Activated naive CD4-positive, alpha-beta T cell treated with anti-CD3 and anti-CD28 coated beads, Interleukin-2, amount 50 U/mL, for 72 hours (primary cell): ENCODE measurements around the gene SIGLEC5. TPM values are rescaled to one million over a fixed set of nuclear protein-coding genes. Genes with fewer than 3 reads are reported as not detected.

Experiments
- ATAC-seq, 2 donors: fragments of 150-1000 bp; cut with Tn5 transposase; 2 replicates each; pipeline ENCODE4 v1.10.0; 2021; ENCODE audit warnings: mild to moderate bottlenecking in 2 of 2, moderate library complexity in 2 of 2
- DNase-seq, 2 donors: peaks; one replicate each; pipeline ENCODE4 v3.0.0; 2021 to 2022; ENCODE audit warnings: low spot score in 2 of 2
- H3K27ac Mint-ChIP-seq, 2 donors: one replicate each; pipeline ENCODE4 v1.8.0; 2022; ENCODE audit warnings: mild to moderate bottlenecking in 2 of 2, mixed read lengths in 2 of 2
- H3K36me3 Mint-ChIP-seq, 2 donors: one replicate each; pipeline ENCODE4 v1.8.0; 2022; ENCODE audit warnings: mixed read lengths in 2 of 2
- H3K9me3 Mint-ChIP-seq, 2 donors: one replicate each; pipeline ENCODE4 v1.8.0; 2022; ENCODE audit warnings: mixed read lengths in 2 of 2
- total RNA-seq, 2 donors: library from RNA; stranded (reverse); gene quantifications; one replicate each; pipeline ENCODE4 v1.2.3, GENCODE V29; 2022

Gene SIGLEC5
- total RNA-seq, 2 donors from 2014 or later: not detected

DNA sequence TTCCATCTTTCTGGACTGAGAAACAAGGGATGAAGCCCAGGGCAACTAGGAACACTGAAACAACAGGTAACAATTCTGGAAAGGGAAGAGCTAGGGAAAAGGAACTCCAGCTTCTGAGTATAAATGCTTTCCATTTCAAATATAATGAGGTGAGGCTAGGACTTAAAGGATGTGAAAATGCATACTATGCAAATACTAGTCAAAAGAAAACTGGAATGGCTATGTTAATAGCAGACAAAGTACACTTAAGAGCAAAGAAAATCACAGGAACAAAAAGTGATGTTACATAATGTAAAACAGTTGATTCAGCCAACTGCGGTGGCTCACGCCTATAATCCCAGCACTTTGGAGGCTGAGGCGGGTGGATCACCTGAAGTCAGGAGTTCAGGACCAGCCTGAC lies 10.2 kb upstream of the SIGLEC5 start:
- Mint-ChIP-seq H3K27ac (no peak overlapping the region), H3K9me3 (peaks cover 0 to 4% of the 10 kb centered on the region in 2 donors), H3K36me3 (peaks cover 0 to 5% of the 10 kb centered on the region in 2 donors)
- ATAC-seq (no peak), DNase-seq (no peak)

DNA sequence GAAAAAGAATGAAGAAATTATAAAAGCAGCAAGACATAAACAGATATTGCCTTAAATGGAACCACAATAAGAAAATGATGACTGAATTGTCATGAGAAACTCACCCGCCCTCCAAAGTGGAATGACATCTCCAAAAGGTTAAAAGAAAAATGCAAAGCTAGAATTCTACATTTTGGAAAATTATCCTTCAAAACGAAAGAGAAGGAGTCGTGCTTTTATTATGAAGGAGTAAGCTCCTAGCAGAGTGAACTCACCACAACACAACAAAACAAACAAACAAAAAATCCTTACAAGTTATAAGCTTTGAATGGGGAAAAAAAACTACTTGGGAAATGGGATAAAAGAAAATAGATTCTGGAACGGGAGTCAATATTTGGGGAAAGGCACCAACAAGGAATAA lies 9.7 kb upstream of the SIGLEC5 start:
- no peak overlapping the region for H3K27ac Mint-ChIP-seq
- peaks cover 0 to 4% of the 10 kb centered on the region in 2 donors for H3K9me3 Mint-ChIP-seq
- peaks cover 0 to 5% of the 10 kb centered on the region in 2 donors for H3K36me3 Mint-ChIP-seq
- ATAC-seq (no peak), DNase-seq (no peak)

DNA sequence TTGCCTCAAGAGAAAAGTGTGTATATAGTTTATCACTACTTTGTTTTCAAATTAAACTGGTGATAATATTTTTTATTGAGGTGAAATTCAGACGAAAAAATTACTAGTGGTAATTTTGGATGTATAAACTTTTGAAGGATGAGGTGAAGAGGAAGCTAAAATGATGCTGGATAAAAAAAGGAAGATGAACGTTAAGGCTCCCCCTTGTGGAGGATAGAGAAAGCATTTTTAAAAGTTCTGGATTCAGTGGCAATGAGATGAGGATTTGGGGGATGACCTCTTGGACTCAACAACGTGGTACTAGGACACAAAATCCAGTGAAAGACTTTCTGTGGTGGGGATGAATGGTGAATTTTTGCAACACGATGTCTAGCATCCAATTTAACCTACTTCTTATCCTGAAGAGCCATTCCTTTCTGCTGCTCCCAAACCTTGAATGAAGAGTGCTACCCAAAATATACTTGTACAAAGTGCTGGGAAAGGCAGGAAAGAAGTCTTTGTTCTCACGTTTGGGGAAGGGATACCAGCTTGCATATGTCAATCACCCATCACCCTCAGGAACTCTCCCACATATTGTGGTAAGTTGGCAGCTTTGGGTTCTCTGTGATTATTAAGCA lies 7.3 kb upstream of the SIGLEC5 start:
- no peak for ATAC-seq
- Mint-ChIP-seq H3K36me3 (peaks cover 0 to 5% of the 10 kb centered on the region in 2 donors), H3K27ac (no peak overlapping the region), H3K9me3 (peaks cover 0 to 4% of the 10 kb centered on the region in 2 donors)
- no peak for DNase-seq

DNA sequence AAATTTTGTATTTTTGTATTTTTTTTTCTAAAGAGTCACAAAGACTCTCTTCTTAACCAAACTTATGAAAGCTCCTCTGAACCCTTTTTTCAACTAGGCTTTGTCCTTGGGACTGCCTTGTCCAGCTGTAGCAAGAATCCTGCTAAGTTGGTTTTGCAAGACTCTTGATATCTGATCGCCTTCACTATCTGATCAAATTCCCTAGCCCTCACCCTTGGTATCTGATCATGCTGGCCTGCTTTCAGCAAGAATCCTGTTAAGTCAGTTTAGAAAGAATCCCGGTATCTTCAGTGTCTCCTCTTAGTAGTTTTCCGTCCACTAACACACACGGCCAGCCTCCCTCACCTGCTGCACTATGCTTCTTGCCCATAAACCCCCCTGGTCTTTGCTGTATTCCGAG lies 1.9 kb upstream of the SIGLEC5 start:
- Mint-ChIP-seq H3K36me3 (no peaks in the 10 kb centered on the region), H3K27ac (no peak overlapping the region)
- no peak for ATAC-seq

DNA sequence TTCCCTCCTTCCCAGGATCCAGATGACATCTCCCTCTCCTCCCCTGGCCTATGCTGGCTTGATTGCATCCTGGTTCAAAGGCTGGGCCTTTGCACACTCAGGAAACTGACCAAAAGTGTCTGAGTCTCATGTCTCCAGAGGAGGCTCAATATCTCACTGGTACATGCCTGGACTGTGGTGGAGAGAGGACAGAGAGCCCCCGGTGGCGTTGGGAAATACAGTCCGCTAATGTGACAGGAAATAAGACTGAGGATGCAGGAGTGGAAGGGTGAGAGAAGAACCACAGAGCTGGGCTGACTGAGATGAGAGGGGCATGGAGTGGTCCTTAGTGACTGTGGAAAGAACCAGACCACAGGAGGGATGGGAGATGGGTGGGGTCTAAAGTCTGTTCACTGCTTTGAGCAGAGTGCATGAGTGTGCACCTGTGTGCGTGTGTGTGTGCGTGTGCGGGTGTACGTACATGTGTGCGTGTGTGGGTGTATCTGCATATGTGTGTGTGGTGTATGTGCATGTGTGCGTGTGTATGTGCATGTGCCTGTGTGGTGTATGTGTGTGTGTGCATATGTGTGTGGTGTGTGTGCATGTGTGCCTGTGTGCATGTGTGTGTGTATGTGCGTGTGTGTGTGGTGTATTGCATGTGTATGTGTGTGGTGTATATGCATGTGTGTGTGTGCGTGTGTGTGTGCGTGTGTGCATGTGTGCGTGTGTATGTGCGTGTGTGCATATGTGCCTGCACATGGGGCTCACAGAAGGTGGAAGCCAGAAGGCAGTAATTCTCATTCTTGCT lies 1.9 kb downstream of the SIGLEC5 start:
- no peak for ATAC-seq
- DNase-seq: no peak
- H3K9me3 Mint-ChIP-seq: no peaks in the 10 kb centered on the region
- H3K27ac Mint-ChIP-seq: no peak overlapping the region
- no peaks in the 10 kb centered on the region for H3K36me3 Mint-ChIP-seq

More for the DNA sequence above, 1.9 kb upstream of the SIGLEC5 start:
- peaks cover 0 to 4% of the 10 kb centered on the region in 2 donors for H3K9me3 Mint-ChIP-seq
- DNase-seq: no peak

DNA sequence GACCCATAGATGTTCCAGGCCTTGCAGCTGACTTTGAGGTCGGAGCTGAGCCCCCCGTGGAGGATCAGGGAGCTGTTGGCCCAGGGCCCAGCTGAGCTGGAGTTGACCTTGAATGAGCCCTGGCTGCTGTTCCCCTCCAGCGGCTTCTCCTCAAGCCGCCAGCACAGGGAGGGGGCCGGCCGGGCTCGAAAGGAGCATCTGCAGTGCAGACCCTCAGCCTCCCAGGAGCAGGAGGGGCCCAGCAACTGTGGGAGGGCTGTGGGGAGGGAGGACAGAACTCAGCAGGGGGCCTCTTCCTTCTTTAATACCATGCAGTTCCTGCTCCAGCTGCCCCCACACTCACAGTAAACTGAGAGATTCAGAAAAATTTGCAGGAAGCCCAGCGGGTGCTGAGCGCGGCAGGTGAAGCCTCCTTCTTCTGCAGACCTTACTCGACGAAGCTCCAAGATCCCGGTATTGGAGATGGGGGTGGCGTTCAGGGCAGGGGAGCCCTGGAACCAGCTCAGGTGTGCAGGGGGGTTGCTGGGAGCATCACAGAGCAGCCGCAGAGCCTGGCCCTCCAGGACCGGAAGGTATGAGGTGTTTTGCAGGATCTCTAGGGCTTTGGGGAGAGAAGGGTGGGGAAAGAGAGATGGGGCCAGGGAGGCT lies 2.6 kb downstream of the SIGLEC5 start:
- Mint-ChIP-seq H3K27ac (no peak overlapping the region), H3K9me3 (no peaks in the 10 kb centered on the region), H3K36me3 (no peaks in the 10 kb centered on the region)
- DNase-seq: no peak
- ATAC-seq: no peak

DNA sequence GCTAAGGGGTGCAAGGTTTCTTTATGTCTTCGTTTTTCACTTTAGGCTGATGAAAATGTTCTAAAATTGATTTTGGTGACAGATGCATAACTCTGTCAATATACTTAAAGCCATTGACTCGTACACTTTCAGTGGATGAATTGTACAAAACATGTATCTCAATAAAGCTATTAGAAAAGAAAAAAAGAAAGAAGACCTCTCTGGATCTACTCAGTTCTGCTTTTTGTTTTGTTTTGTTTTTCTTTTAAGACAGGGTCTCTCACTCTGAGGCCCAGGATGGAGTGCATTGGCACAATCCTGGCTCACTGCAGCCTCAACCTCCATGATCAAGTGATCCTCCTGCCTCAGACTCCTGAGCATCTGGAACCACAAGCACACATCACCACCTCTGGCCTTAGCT lies 3.5 kb downstream of the SIGLEC5 start:
- Mint-ChIP-seq H3K36me3 (no peaks in the 10 kb centered on the region), H3K27ac (no peak overlapping the region)
- ATAC-seq: no peak

DNA sequence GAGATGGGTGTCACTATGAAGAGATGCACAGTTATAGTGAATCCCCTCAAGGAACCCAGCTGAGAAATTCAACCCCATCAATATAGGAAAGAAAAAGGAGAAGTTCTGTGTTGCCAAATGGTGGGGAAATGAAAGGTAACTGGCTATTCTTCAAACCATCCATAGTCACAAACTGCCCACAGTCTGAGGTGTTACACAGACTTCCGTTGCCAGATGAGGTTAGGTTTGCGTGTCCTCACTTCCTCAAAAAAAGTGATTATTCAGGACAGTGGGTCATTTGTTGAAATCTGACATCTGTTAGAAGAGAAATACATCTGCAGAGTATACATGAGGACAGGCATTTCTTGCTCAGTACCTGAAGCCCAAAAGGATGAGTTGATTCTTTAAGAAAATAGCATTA lies 9.0 kb downstream of the SIGLEC5 start:
- DNase-seq (no peak), ATAC-seq (no peak)
- H3K27ac Mint-ChIP-seq: no peak overlapping the region
- no peaks in the 10 kb centered on the region for H3K36me3 Mint-ChIP-seq
- H3K9me3 Mint-ChIP-seq: no peaks in the 10 kb centered on the region

More for the DNA sequence above, 3.5 kb downstream of the SIGLEC5 start:
- no peak for DNase-seq
- H3K9me3 Mint-ChIP-seq: no peaks in the 10 kb centered on the region

DNA sequence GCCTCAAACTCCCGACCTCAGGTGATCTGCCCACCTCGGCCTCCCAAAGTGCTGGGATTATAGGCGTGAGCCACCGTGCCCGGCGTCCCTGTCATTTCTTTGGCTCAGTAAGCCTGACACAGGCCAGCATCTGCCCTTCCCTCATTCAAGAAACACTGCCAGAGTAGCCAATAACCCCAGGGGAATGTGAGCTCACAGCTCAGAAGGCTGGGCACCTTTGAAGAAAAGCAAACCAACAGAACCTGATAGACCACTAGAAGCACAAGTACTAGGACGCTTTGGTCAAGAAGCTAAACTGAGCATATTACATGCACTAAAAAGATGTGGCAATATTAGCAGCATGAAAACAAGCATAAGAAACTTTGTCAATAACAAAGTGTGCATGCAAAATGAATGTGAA lies 14.2 kb downstream of the SIGLEC5 start:
- no peak for DNase-seq
- peaks cover 9 to 17% of the 10 kb centered on the region in 2 donors for H3K36me3 Mint-ChIP-seq
- H3K27ac Mint-ChIP-seq: no peak overlapping the region
- ATAC-seq: no peak
- H3K9me3 Mint-ChIP-seq: peaks cover 7 to 14% of the 10 kb centered on the region in 2 donors

DNA sequence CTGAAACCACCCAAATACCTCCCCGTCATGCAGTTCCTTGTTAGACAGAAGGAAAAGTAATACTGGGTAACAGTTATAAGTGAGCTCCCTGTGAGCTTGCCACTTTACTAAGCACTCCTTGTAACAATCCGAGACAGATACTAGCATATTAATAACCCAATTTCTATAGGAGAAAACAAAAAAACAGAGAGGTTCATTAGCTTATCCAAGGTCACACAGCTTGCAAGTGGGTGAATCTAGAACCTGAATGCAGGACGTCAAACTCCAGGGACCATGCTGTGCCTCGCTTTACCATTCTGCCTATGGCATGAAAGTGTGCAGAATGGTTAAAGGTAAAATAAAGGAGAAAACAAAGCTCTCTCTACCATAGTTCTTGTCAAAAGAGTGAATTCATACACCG lies 15.4 kb downstream of the SIGLEC5 start:
- Mint-ChIP-seq H3K36me3 (peaks cover 9 to 17% of the 10 kb centered on the region in 2 donors), H3K9me3 (peaks cover 7 to 14% of the 10 kb centered on the region in 2 donors), H3K27ac (no peak overlapping the region)
- ATAC-seq: no peak
- no peak for DNase-seq

DNA sequence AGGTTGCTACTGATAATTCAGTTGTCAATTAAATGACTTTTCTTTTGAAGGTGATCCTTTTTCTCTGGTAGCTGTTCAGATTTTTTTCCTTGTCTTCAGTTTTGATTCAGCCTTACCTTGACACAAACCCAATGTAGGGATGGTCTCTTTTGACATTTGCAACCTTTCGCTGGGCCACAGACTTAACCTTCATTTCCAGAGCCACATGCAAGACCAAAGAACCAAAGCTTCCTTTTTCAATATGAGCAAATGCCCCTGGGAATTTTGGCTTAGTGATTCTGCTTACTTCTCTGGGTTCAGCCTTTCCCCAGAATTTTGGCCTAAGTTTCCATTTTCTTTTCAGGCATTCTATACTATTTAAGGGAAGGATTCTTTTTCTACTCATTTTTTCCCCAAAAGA lies 19.6 kb downstream of the SIGLEC5 start:
- Mint-ChIP-seq H3K9me3 (peaks cover 7 to 21% of the 10 kb centered on the region in 2 donors), H3K27ac (no peak overlapping the region), H3K36me3 (peaks cover 9 to 28% of the 10 kb centered on the region in 2 donors)
- no peak for DNase-seq
- no peak for ATAC-seq

DNA sequence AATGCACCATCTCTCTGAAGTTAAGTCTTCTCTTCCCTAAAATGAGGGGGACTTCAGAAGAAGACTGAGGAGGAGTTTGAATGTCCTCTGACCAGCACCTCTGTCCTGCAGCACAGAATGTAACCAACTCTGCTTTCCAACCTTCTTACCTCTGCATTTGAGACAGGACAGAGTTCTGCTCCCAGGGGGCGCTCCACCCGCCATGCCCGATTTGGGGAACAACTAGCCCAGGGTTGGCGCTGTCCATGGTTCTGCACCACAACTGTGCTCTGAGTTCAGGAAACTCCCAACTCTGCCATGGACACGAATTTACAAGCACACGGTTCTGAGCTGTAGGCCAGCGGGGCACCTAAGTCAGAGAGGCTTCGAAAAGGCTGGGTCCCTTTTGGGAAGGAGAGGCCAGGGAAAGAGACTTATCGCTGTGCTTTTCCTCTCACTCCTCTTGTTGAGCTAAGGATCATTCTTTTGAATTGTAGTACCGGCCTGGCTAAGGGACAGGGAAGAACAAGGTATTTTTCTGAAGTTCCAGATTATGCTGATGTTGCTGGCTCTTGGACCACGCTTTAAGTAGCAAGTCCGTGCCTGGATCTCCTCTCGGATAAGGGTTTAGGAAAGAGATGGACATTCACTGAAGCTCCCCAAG lies 22.2 kb downstream of the SIGLEC5 start:
- peaks cover 11 to 27% of the 10 kb centered on the region in 2 donors for H3K9me3 Mint-ChIP-seq
- peaks cover 8 to 35% of the 10 kb centered on the region in 2 donors for H3K36me3 Mint-ChIP-seq
- peak in 1 of 2 donors; percentile 78 for DNase-seq
- ATAC-seq: peak in 1 of 2 donors; percentile 43
- H3K27ac Mint-ChIP-seq: no peak overlapping the region

DNA sequence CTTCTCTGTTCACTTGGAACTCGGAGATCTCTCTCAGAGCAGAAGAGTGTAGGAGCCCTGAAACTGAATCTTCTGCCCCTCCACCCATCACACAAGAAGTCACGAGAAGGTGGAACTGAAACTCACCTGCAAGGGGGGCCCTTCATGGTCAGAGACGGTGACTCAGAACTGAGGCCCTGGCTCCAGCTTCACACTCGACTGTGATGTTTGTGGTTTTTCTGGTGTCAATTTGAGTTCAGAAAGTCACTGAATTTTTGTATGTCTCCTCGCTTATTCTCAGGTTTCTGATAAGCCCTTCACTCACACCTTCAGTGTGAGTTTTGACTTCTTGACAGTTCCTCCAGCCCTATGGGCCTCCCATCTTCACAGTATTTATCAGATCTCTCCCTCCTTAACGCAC lies 23.1 kb downstream of the SIGLEC5 start:
- Mint-ChIP-seq H3K36me3 (peaks cover 0 to 36% of the 10 kb centered on the region in 2 donors), H3K27ac (peak overlapping the region in 1 of 2 donors; percentile 0), H3K9me3 (peaks cover 7 to 21% of the 10 kb centered on the region in 2 donors)
- DNase-seq (peak in 1 of 2 donors; percentile 41), ATAC-seq (peak; percentile 95)

DNA sequence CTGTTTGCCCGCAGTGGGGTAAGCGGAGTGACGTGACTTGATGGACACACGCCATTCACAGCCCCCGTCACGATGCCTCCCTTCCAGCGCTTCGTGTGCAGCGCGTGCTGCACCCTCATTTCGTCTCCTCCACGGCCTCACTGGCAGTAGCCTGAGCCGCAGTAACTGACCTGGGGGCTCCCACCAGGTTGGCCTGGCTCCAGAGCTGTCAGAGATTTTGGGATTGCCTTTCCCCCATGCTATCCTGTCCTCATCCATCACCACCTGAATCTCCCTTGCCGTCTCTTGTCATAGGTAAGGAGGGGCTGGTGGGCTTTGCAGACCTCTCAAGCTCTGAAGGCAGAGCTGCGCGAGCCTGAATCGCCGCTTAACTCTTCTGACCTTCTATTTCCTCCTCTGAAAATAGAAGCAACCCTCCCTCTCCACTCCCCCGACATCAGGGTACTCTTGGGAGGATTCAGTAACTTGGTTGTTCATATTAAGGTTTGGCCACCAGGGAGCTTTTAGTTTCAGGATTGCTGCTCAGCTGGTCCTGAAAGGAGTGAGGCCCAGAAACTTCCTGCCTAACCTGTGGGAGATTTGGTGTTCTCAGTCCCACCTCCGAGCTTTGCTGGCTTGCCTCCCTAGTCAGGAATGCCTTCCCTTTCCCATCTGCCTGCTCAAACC lies 27.9 kb downstream of the SIGLEC5 start:
- Mint-ChIP-seq H3K9me3 (peaks cover 7 to 10% of the 10 kb centered on the region in 2 donors), H3K36me3 (peaks cover 0 to 31% of the 10 kb centered on the region in 2 donors), H3K27ac (peak overlapping the region in 1 of 2 donors; percentile 62)
- DNase-seq (no peak), ATAC-seq (no peak)

DNA sequence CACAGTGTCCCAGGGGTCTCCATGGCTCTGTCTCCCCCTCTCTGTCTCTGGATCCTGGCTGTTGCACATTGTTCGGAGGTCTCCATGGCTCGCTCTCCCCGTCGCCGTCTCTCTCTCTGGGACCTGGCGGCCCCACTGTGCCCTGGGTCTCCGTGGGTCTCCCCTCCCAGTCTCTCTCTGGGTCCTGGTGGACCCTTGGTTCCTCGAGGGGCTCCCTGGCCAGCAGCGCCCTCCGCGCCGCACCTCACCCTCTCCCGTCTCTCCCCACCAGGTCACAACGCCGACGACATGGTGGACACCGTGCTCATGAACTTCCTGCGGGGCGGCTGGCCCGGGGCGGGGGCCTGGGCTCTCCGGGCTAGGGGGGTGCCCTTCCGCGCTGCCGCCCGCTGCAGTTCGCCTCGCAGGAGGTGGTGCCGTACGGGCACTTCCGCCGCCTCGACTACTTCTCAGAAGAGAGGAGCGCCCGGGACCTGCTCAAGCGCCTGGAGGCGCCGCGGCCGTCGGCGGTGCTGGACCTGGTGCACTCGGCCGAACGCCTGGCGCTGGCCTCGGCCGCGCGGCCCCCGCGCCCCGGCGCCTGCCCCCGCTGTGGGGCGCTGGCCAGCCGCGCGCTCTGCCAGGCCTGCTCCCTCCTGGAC lies 29.1 kb downstream of the SIGLEC5 start:
- ATAC-seq: peak in 1 of 2 donors; percentile 22
- Mint-ChIP-seq H3K27ac (no peak overlapping the region), H3K9me3 (peaks cover 7 to 8% of the 10 kb centered on the region in 2 donors), H3K36me3 (peaks cover 0 to 27% of the 10 kb centered on the region in 2 donors)
- DNase-seq: no peak

DNA sequence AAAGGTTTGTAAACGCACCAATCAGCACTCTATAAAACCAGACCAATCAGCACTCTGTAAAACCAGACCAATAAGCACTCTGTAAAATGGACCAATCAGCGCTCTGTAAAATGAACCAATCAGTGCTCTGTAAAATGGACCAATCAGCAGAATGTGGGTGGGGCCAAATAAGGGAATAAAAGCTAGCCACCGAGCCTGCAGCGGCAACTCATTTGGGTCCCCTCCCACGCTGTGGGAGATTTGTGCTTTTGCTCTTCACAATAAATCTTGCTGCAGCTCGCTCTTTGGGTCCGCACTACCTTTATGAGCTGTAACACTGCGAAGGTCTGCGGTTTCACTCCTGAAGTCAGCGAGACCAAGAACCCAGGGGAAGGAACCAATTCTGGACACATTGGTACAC lies 31.1 kb downstream of the SIGLEC5 start:
- DNase-seq (no peak), ATAC-seq (no peak)
- H3K27ac Mint-ChIP-seq: no peak overlapping the region
- H3K36me3 Mint-ChIP-seq: peaks cover 10 to 19% of the 10 kb centered on the region in 2 donors
- H3K9me3 Mint-ChIP-seq: peaks cover 4 to 13% of the 10 kb centered on the region in 2 donors
